Smooth muscle cell of the umbilical artery (primary cell): ENCODE data around the gene DNAH2. TPM values are rescaled to one million over a fixed set of nuclear protein-coding genes. Genes with fewer than 3 reads are reported as not detected.

Experiments used
- total RNA-seq: library from RNA; depleted of rRNA; stranded (reverse); fragments of >200 nt; gene quantifications from 2 replicates; pipeline ENCODE4 v1.2.3, GENCODE V29; 2014

Gene DNAH2, protein sequence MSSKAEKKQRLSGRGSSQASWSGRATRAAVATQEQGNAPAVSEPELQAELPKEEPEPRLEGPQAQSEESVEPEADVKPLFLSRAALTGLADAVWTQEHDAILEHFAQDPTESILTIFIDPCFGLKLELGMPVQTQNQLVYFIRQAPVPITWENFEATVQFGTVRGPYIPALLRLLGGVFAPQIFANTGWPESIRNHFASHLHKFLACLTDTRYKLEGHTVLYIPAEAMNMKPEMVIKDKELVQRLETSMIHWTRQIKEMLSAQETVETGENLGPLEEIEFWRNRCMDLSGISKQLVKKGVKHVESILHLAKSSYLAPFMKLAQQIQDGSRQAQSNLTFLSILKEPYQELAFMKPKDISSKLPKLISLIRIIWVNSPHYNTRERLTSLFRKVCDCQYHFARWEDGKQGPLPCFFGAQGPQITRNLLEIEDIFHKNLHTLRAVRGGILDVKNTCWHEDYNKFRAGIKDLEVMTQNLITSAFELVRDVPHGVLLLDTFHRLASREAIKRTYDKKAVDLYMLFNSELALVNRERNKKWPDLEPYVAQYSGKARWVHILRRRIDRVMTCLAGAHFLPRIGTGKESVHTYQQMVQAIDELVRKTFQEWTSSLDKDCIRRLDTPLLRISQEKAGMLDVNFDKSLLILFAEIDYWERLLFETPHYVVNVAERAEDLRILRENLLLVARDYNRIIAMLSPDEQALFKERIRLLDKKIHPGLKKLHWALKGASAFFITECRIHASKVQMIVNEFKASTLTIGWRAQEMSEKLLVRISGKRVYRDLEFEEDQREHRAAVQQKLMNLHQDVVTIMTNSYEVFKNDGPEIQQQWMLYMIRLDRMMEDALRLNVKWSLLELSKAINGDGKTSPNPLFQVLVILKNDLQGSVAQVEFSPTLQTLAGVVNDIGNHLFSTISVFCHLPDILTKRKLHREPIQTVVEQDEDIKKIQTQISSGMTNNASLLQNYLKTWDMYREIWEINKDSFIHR (N-terminal part only)
- under 0.01 and 0.05 TPM in 2 replicates for total RNA-seq

DNA sequence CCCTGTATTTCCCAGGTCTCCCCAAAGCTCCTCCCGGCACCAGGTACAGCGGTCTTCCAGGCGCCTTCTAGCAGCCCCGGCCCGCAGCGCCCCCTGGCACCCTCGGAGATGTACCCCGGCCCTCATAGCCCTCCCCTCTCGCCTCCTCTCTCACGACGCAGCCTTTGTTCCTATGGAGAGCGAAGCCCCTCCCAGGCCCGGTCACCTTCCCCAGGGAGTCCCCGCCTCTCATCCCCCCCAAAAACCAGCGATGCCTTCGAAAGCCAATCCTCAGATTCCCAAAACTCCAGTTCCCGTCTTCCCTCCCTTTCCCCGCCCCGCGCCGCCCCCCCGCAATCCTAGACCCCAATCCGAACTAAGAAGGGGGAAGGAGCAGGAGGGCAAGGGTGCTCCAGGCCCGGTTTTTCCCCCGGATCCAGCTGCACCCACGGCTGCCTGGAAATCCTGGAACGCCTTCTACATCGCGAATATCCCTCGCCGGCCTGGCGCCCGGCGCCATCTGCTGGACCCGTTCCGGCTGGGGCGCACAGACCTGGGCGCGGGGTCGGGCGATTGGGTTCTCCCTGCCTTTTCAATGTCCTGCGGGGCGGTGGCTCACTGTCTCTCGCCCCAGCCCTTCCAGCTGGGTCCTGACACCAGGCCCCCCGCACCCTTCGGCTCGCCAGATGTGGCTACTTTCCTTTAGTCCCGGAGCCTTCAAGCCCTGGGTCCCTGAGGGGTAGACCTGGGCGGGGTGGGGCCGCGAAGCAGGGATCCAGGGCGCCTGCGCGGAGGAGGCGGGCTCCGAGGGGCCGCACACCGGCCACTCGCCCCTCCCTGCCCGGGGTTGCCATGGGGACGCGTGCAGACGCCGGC is at the start of gene DNAH2:
DNAH2 (plus strand) TSS at position 844 of the 855 bp plus-strand sequence. CDS start 1,991 bp downstream, outside the sequence.

DNA sequence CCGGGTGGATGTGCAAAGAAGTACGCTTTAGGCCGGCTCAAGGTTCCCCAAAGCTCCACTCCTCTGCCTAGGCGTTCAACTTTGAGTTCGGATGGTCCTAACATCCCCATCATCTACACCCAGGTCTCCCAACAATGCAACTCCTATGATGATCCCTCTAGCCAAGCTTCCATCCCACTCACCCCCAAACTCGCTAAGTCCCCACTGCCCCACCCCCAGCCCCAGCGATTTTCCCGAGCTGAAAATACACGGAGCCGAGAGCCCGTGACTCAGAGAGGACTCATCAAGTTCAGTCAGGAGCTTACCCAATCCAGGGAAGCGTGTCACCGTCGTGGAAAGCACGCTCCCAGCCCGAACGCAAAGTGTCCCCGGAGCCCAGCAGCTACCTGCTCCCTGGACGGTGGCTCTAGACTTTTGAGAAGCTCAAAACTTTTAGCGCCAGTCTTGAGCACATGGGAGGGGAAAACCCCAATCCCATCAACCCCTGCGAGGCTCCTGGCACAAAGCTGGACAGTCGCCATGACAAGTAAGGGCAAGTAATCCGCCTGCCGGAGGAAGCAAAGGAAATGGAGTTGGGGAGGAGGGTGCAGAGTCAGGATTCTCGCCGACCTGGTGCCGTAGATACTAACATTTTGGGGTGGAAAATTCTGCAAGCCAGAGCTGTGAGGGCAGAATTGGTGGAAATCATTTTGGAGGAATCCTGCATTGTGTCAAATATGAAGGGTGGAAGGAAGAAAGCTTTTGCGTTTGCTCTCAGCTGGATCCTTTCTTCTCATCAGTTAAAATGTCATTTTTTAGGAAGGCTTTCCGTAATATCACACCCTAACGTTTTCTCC is 30.3 kb upstream of the DNAH2 start, which contains the start of gene TP53:
TP53 (minus strand) TSS at position 419 of the 836 bp plus-strand sequence. CDS start 10,896 bp downstream, outside the sequence.

DNA sequence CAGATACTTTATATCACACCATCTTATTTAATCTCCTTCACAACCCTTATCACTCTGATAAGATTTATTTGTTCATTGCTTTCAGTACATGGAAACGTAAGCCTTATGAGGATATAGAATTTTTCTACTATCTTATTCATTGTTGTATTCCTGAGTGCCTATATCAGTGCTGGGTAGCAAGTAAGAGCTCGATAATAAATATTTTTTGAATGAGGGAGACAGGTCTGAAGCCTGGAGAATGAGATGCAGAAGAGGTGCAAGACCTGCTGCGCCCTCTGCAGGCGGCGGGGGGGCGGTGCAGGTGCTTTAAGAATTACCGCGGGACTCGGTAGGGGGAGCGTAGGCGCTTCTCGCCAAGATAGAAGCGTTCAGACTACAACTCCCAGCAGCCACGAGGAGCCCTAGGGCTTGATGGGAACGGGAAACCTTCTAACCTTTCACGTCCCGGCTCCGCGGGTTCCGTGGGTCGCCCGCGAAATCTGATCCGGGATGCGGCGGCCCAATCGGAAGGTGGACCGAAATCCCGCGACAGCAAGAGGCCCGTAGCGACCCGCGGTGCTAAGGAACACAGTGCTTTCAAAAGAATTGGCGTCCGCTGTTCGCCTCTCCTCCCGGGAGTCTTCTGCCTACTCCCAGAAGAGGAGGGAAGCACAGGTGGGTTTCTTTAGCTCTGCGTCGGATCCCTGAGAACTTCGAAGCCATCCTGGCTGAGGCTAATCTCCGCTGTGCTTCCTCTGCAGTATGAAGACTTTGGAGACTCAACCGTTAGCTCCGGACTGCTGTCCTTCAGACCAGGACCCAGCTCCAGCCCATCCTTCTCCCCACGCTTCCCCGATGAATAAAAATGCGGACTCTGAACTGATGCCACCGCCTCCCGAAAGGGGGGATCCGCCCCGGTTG is 29.4 kb upstream of the DNAH2 start, which contains the start of gene WRAP53:
WRAP53 (plus strand) TSS at position 570 of the 900 bp plus-strand sequence; CDS start at position 742, 172 bp downstream.

DNA sequence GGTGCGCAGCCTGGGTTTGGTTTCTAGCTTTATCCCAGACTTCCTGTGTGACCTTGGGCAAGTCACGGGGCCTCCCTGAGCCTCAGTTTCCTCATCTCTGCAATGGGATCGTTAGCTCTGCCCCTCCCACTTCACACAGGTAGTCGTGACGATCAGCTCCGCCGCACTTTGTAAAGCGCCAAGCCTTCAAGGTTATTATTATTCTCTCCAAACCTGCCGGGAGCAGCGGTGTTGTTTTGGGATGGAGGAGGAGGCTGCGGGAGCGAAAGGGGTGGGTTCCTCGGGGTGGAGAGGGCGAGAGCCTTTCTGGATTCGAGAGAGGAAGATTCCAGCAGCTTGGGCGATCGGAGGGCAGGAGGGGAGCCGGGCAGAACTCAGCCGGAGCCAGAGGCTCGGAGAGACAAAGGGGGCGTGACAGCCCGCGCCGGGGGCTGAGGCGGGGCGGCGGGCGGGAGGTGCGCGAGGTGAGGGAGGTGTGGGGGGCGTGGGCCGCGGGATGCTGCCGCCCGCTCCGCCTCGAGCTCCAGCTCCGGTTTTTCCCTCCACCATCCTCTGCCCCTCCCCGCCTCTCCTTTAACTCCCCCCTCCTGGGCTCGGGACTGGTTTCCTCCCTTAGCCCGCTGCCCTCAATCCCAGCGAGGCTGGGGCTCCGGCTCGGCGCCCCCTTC is 12.8 kb upstream of the DNAH2 start, which contains the start of gene EFNB3:
EFNB3 (plus strand) TSS at position 602 of the 668 bp plus-strand sequence. CDS start 397 bp downstream, outside the sequence.

DNA sequence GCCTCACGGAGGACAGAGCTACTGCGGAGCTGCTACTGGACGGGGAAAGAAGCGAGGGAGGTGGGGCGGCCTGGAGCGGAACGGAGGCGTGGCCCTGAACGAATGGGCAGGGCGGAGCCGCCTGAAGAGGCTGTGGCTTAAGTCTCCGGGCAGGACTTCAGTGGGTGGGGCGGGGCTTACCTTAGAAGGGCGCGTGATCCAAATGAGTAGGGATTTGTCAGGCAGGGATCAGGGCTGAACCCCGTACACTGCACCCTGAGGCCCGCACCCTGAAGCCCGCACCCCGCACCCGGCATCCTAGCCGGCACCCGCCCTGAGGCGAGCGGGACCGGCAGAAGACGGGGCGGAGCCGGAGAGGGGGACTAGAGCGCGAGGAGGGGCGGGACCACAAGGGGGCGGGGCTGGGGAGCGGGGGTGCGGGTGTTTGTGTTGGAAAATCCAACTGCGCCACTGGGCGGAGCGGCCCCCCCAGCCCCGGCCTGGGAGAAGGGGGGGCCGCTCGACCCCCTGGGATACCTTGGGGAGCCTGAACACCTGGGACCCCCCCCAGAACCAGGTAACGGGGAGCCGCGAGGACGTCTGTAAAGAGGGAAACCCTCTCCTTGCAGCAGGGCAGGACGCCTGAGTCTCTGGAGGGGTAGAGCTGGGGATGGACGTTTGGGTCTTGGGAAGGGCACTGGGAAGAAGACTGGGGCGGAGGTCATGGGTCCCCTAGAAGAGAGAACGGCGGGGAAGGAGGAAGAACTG is 116.4 kb downstream of the DNAH2 start, which contains the start of gene KDM6B:
KDM6B (plus strand) TSS at position 423 of the 747 bp plus-strand sequence. CDS start 11,338 bp downstream, outside the sequence.

DNA sequence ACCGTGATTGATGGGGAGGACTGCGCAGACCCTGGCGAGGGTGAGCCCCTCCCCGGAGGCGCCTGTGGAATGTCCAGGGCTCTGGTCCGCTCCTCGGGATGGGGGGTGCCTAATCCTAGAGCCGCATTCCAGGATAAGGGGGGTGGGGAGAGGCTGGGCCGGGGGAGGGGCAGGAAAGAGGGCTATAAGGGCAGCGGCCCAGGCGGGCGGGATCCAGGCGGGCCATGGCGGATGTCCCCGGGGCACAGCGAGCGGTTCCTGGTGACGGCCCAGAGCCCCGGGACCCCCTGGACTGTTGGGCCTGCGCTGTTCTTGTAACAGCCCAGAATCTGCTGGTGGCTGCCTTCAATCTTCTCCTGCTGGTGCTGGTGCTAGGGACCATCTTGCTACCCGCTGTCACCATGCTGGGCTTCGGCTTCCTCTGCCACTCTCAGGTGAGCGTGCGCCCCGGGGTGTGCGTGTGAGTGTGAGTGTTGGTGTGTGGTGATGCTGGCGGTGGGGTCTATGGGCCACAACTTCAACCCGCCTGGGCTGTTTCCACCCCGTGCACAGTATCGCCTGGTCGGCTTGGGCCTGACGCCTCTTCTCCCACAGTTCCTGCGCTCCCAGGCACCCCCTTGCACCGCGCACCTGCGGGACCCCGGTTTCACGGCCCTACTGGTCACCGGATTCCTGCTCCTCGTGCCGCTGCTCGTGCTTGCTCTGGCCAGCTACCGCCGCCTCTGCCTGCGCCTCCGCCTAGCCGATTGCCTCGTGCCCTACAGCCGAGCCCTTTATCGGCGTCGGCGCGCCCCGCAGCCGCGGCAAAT is 137.5 kb downstream of the DNAH2 start, which contains the start of gene TMEM88:
TMEM88 (plus strand) TSS at position 216 of the 809 bp plus-strand sequence; CDS start at position 225, 9 bp downstream.

DNA sequence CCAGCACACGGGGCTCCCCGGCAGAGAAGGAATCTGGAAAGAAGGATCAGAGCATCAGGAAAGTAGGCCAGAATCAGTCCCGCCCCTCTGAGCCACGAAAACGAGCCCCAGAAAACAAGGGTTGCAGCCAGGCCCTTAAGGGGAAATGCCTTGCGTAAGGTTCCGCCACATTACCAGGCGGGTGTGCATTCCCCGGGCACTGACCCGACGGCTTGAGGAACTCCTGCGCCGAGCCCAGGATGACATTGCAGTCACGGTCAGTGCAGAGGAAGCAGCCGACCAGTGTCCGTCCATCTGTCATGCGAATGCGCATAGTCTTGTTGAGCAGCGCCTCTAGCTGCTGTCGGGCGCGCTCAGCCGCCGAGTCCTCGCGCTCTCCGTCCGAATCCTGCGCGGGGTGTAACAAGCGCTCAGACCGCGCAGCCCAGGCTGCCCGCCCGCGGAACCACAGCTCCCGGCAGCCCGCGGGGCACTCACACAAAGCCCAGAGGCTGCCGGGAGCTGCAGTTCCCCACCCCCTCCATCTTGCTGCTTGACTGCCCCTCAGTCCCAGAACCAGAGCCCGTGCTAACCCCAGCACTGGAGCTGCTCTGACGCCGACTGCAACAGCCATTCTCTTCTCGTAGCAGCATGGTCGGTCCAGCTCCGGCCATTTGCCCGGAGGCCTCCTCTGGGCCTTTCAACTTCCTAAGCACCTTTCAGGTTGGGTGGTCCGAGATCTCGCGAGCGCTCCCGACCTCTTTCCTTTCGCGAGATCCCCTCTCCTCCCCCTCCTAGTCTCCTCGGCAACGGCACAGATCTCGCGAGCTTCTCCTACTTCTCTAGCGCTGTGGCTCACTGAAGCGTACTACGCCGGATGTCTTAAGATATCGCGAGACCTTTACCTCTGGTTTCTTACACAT is 139.5 kb downstream of the DNAH2 start, which contains the start of gene NAA38:
NAA38 (minus strand) TSS at position 749 of the 902 bp plus-strand sequence; CDS start at position 653, 96 bp downstream.

DNA sequence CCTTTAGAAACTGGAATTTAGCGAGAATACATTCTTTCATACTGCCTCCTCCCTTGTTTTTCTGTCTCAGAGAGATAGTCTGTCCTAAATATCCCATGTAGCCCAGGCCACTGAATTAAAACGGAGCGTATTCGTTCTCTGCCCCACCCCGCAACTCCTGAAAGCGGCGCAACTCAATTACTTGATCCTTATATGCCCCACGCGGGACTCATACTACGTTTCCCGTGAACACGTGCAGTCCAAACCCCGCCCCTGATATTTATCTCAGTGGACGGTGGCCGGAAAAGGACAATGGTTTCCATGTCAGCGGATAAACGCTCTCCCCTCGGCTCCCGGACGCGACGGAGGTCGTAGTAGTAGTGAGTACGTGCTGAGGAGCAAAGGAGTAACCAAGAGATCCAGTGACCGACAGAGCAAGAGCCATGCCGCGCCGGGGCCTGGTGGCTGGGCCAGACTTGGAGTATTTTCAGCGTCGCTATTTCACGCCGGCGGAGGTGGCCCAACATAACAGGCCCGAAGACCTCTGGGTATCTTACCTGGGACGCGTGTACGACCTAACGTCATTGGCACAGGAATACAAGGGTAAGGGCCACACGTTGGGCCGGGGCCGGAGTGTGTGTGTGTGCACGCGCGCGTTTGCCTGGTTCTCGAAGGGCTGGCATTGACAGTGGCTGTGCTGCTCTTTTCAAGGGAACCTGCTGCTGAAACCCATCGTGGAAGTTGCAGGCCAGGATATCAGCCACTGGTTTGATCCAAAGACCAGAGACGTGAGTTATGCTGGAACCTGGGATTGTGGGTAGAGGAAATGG is 140.4 kb downstream of the DNAH2 start, which contains the start of gene CYB5D1:
CYB5D1 (plus strand) TSS at position 291 of the 809 bp plus-strand sequence; CDS start at position 423, 132 bp downstream.

Other genes starting within 250 kb of the DNAH2 start
- 19.6 and 28.2 TPM in 2 replicates for gene ZBTB4, start 238.1 kb upstream of the DNAH2 start, total RNA-seq
- gene SLC35G6, start 236.3 kb upstream of the DNAH2 start, total RNA-seq, result not detected in 2 replicates
- 89.1 and 138 TPM in 2 replicates for gene POLR2A, start 233.4 kb upstream of the DNAH2 start, total RNA-seq
- 7.4 and 16.3 TPM in 2 replicates for gene TNFSF12, start 168.7 kb upstream of the DNAH2 start, total RNA-seq
- gene TNFSF13, start 159.0 kb upstream of the DNAH2 start, total RNA-seq, result 0.83 TPM in 1 of 2 replicates, not detected in the other
- 64.1 and 68.3 TPM in 2 replicates for gene SENP3, start 155.8 kb upstream of the DNAH2 start, total RNA-seq
- 5.6 and 14.5 TPM in 2 replicates for gene CD68, start 138.1 kb upstream of the DNAH2 start, total RNA-seq
- gene MPDU1, start 133.9 kb upstream of the DNAH2 start, total RNA-seq, result 66.1 and 69.8 TPM in 2 replicates
- gene SOX15, start 127.7 kb upstream of the DNAH2 start, total RNA-seq, result 0.30 and 0.32 TPM in 2 replicates
- 50.5 and 56.3 TPM in 2 replicates for gene FXR2, start 102.8 kb upstream of the DNAH2 start, total RNA-seq
- gene SAT2, start 89.9 kb upstream of the DNAH2 start, total RNA-seq, result 18.7 and 37.4 TPM in 2 replicates
- 0.37 TPM in 1 of 2 replicates, not detected in the other for gene SHBG, start 87.6 kb upstream of the DNAH2 start, total RNA-seq
- not detected in 2 replicates for gene ATP1B2, start 66.8 kb upstream of the DNAH2 start, total RNA-seq
- 31.2 and 43.6 TPM in 2 replicates for gene TP53, start 30.3 kb upstream of the DNAH2 start, total RNA-seq
- gene WRAP53, start 29.3 kb upstream of the DNAH2 start, total RNA-seq, result 3.0 and 4.3 TPM in 2 replicates
- gene EFNB3, start 12.5 kb upstream of the DNAH2 start, total RNA-seq, result under 0.01 and 0.23 TPM in 2 replicates
- gene KDM6B, start 116.5 kb downstream of the DNAH2 start, total RNA-seq, result 7.1 and 10.9 TPM in 2 replicates
- gene TMEM88, start 137.3 kb downstream of the DNAH2 start, total RNA-seq, result 2.1 and 4.3 TPM in 2 replicates
- 25.0 and 85.2 TPM in 2 replicates for gene NAA38, start 139.8 kb downstream of the DNAH2 start, total RNA-seq
- 13.4 and 17.2 TPM in 2 replicates for gene CYB5D1, start 140.3 kb downstream of the DNAH2 start, total RNA-seq
- 108 and 155 TPM in 2 replicates for gene CHD3, start 171.0 kb downstream of the DNAH2 start, total RNA-seq
- 5.1 and 9.2 TPM in 2 replicates for gene RNF227, start 198.5 kb downstream of the DNAH2 start, total RNA-seq
- 0.59 and 0.88 TPM in 2 replicates for gene KCNAB3, start 212.1 kb downstream of the DNAH2 start, total RNA-seq
- 44.2 and 70.9 TPM in 2 replicates for gene TRAPPC1, start 214.2 kb downstream of the DNAH2 start, total RNA-seq
- 14.6 and 24.4 TPM in 2 replicates for gene CNTROB, start 214.5 kb downstream of the DNAH2 start, total RNA-seq